HG02943 (cell line): Measurements from ENCODE around the gene MVD.
A peak's percentile ranks its signal among the peaks of the same experiment; 100 is the strongest.
"Not testable (repeated sequence)": the region's sequence is repeated elsewhere in the genome, so short reads cannot be mapped to it uniquely, and the experiment has no call there.

ENCODE experiments used
- ATAC-seq: cut with Tn5 transposase; IDR thresholded peaks from one replicate; pipeline ENCODE4 v1.9.1; 2021; ENCODE audit warnings: mild to moderate bottlenecking, low read depth, moderate library complexity; ENCODE audit not compliant: unreplicated experiment

Gene MVD

GRCh38 chr16:88685156-88686061 lies 22.5 kb upstream of the MVD start:
- no peak for ATAC-seq

GRCh38 chr16:88684569-88685155 lies 21.8 kb upstream of the MVD start:
- no peak for ATAC-seq

- peak; percentile 63 for ATAC-seq
Measured at GRCh38 chr16:88681709-88682451, 19.0 kb upstream of the MVD start.

GRCh38 chr16:88681084-88681680 lies 18.3 kb upstream of the MVD start:
- ATAC-seq = peak; percentile 20

GRCh38 chr16:88680554-88681083 lies 17.7 kb upstream of the MVD start:
- ATAC-seq = no peak

- ATAC-seq = no peak
Measured at GRCh38 chr16:88678224-88678979, 15.5 kb upstream of the MVD start.

GRCh38 chr16:88677721-88678120 lies 14.8 kb upstream of the MVD start:
- no peak for ATAC-seq

- ATAC-seq = no peak
Measured at GRCh38 chr16:88676502-88677242, 13.8 kb upstream of the MVD start.

- no peak for ATAC-seq
Measured at GRCh38 chr16:88673716-88674379, 11.0 kb upstream of the MVD start.

- ATAC-seq = no peak
Measured at GRCh38 chr16:88672776-88673175, 9.9 kb upstream of the MVD start.

GRCh38 chr16:88671806-88672205 lies 8.9 kb upstream of the MVD start:
- no peak for ATAC-seq

GRCh38 chr16:88669980-88670379 lies 7.1 kb upstream of the MVD start:
- ATAC-seq = no peak

- not testable (repeated sequence) for ATAC-seq
Measured at GRCh38 chr16:88669493-88669892, 6.6 kb upstream of the MVD start.

- no peak for ATAC-seq
Measured at GRCh38 chr16:88667461-88667860, 4.6 kb upstream of the MVD start.

GRCh38 chr16:88665570-88665969 lies 2.7 kb upstream of the MVD start:
- ATAC-seq = no peak

GRCh38 chr16:88665148-88665547 lies 2.3 kb upstream of the MVD start:
- no peak for ATAC-seq

- no peak for ATAC-seq
Measured at GRCh38 chr16:88662222-88662842, 559 bp downstream of the MVD start.

GRCh38 chr16:88661468-88661867 lies 1.4 kb downstream of the MVD start:
- no peak for ATAC-seq
